PFSK-1 (cell line): ENCODE results near the gene SFMBT2.

Experiments
- FOXP2 ChIP-seq: optimal IDR thresholded peaks from 2 replicates; pipeline ENCODE3; 2011; ENCODE audit warnings: borderline replicate concordance, control low read depth, inconsistent platforms; ENCODE audit not compliant: insufficient read depth; ENCODE audit errors: extremely low read length, extremely low read depth
- POLR2AphosphoS5 ChIP-seq: IDR thresholded peaks from 2 replicates; pipeline ENCODE4 v1.6.1; 2012; ENCODE audit warnings: low read depth, mild to moderate bottlenecking, control low read depth, low read length, moderate library complexity
- REST ChIP-seq, 2 experiments: IDR thresholded peaks; 2 replicates each; pipeline versions ENCODE4 v1.6.1 to v1.8.0; 2011 to 2012; ENCODE audit warnings: low read depth in 2 of 2, low read length in 2 of 2, control low read depth in 1 of 2, inconsistent platforms in 1 of 2, mild to moderate bottlenecking in 1 of 2, moderate library complexity in 1 of 2; ENCODE audit not compliant: insufficient read depth in 1 of 2
- SIN3A ChIP-seq: IDR thresholded peaks from 2 replicates; pipeline ENCODE4 v1.6.1; 2012; ENCODE audit warnings: mild to moderate bottlenecking, low read length, moderate library complexity, borderline replicate concordance; ENCODE audit not compliant: insufficient read depth
- TAF1 ChIP-seq: IDR thresholded peaks from 2 replicates; pipeline ENCODE4 v1.6.1; 2012; ENCODE audit warnings: low read length, control low read depth, borderline replicate concordance; ENCODE audit not compliant: insufficient read depth

Gene SFMBT2

GRCh38 chr10:7425691-7426090 is 14.9 kb upstream of the SFMBT2 start:
- TF ChIP-seq REST (IDR thresholded peaks at IDR 0.05; ENCODE audit: insufficient read depth in 1 of 2, low read depth in 2 of 2, low read length in 2 of 2) (no peak), FOXP2 (no peak), SIN3A (no peak), POLR2AphosphoS5 (no peak), TAF1 (no peak)

- TF ChIP-seq POLR2AphosphoS5 (no peak), FOXP2 (no peak), TAF1 (no peak), REST (IDR thresholded peaks at IDR 0.05; ENCODE audit: insufficient read depth in 1 of 2, low read depth in 2 of 2, low read length in 2 of 2) (no peak), SIN3A (no peak)
Observed at GRCh38 chr10:7424919-7425318, 14.1 kb upstream of the SFMBT2 start.

GRCh38 chr10:7424315-7424714 is 13.5 kb upstream of the SFMBT2 start:
- no peak for TF ChIP-seq SIN3A
- TF ChIP-seq POLR2AphosphoS5, result no peak
- TF ChIP-seq FOXP2, result no peak
- TF ChIP-seq REST (IDR thresholded peaks at IDR 0.05; ENCODE audit: insufficient read depth in 1 of 2, low read depth in 2 of 2, low read length in 2 of 2), result no peak
- no peak for TF ChIP-seq TAF1

- TF ChIP-seq TAF1 (no peak), SIN3A (no peak), POLR2AphosphoS5 (no peak), REST (IDR thresholded peaks at IDR 0.05; ENCODE audit: insufficient read depth in 1 of 2, low read depth in 2 of 2, low read length in 2 of 2) (no peak), FOXP2 (no peak)
Observed at GRCh38 chr10:7423521-7423920, 12.7 kb upstream of the SFMBT2 start.

GRCh38 chr10:7421526-7421925 is 10.7 kb upstream of the SFMBT2 start:
- no peak for TF ChIP-seq SIN3A
- no peak for TF ChIP-seq FOXP2
